Urinary bladder (tissue), 4 donors: Measurements from ENCODE around the gene MELK. TPM values are rescaled to one million over a fixed set of nuclear protein-coding genes. Genes with fewer than 3 reads are reported as not detected.
"Not testable (repeated sequence)": the region's sequence is repeated elsewhere in the genome, so short reads cannot be mapped to it uniquely, and the experiment has no call there.

Experiments used
- DNase-seq: peaks from one replicate; pipeline ENCODE4 v3.0.0-alpha.2; 2015; ENCODE audit errors: extremely low spot score
- H3K27ac ChIP-seq: one replicate; pipeline ENCODE4 v1.5.1; 2013; ENCODE audit warnings: low read depth, mild to moderate bottlenecking, moderate library complexity
- H3K36me3 ChIP-seq: one replicate; pipeline ENCODE4 v1.6.1; 2013; ENCODE audit warnings: mild to moderate bottlenecking, moderate library complexity; ENCODE audit not compliant: insufficient read depth
- H3K4me1 ChIP-seq: one replicate; pipeline ENCODE4 v1.6.1; 2013; ENCODE audit warnings: mild to moderate bottlenecking, moderate library complexity; ENCODE audit not compliant: insufficient read depth
- H3K4me3 ChIP-seq: one replicate; pipeline ENCODE4 v1.5.1; 2013; ENCODE audit warnings: low read depth, low read length
- WGBS: extraction: QIAGEN DNeasy Blood & Tissue Kit; methylation state at CpG from one replicate; pipeline ENCODE4 v1.1.7; 2013; 5-methylcytosine and 5-hydroxymethylcytosine counted together
- polyA plus RNA-seq: library from polyadenylated mRNA; stranded (reverse); fragments of 200-250 nt; gene quantifications from one replicate; pipeline ENCODE4 v1.2.3, GENCODE V29; 2013
- total RNA-seq: library from RNA; depleted of rRNA; stranded (reverse); fragments of >200 nt; gene quantifications from one replicate; pipeline ENCODE4 v1.2.3, GENCODE V29; 2014
- donor health status: healthy with polysubstance abuse.
- donor health status: healthy.

Gene MELK
- total and polyA plus RNA-seq, 2 donors, result 0.44 to 18.9 TPM

GRCh38 chr9:36559036-36559695, 13.5 kb upstream of the MELK start:
- Histone ChIP-seq H3K27ac (no peak overlapping the region), H3K36me3 (no peaks in the 10 kb centered on the region), H3K4me3 (no peak overlapping the region), H3K4me1 (no peaks in the 10 kb centered on the region)
- 64% methylated on average over 7 of the region's 7 CpGs for WGBS
- DNase-seq, result no peak

GRCh38 chr9:36560771-36561170, 11.9 kb upstream of the MELK start:
- H3K36me3 ChIP-seq, result no peaks in the 10 kb centered on the region
- WGBS, result 49% methylated on average over 2 of the region's 2 CpGs
- no peak overlapping the region for H3K4me3 ChIP-seq
- no peak overlapping the region for H3K27ac ChIP-seq
- DNase-seq, result no peak
- no peaks in the 10 kb centered on the region for H3K4me1 ChIP-seq

- not testable (repeated sequence) for DNase-seq, H3K4me1 ChIP-seq, H3K36me3 ChIP-seq, H3K4me3 ChIP-seq, H3K27ac ChIP-seq
- WGBS, result 87% methylated on average over 11 of the region's 11 CpGs
Observed at GRCh38 chr9:36562801-36563200, 9.9 kb upstream of the MELK start.

- no peak overlapping the region for H3K27ac ChIP-seq
Observed at GRCh38 chr9:36566813-36567221, 5.9 kb upstream of the MELK start.

GRCh38 chr9:36568681-36569080, 4.0 kb upstream of the MELK start:
- not testable (repeated sequence) for H3K4me1 ChIP-seq, H3K36me3 ChIP-seq, H3K27ac ChIP-seq, H3K4me3 ChIP-seq, DNase-seq
- 86% methylated on average over 4 of the region's 4 CpGs for WGBS

More at GRCh38 chr9:36566813-36567221, 5.9 kb upstream of the MELK start:
- Histone ChIP-seq H3K4me1 (no peaks in the 10 kb centered on the region), H3K36me3 (peaks cover 3% of the 10 kb centered on the region), H3K4me3 (no peak overlapping the region)
- 62% methylated on average over 8 of the region's 8 CpGs for WGBS
- no peak for DNase-seq

GRCh38 chr9:36571333-36571732, 1.4 kb upstream of the MELK start:
- WGBS, result 85% methylated on average over 2 of the region's 2 CpGs
- peaks cover 3% of the 10 kb centered on the region for H3K36me3 ChIP-seq
- no peak overlapping the region for H3K27ac ChIP-seq
- no peak for DNase-seq
- H3K4me1 ChIP-seq, result no peaks in the 10 kb centered on the region
- no peak overlapping the region for H3K4me3 ChIP-seq

GRCh38 chr9:36574045-36574444, 1.4 kb downstream of the MELK start:
- not testable (repeated sequence) for H3K4me3 ChIP-seq, H3K36me3 ChIP-seq, DNase-seq, H3K4me1 ChIP-seq, H3K27ac ChIP-seq
- WGBS, result 84% methylated on average over 8 of the region's 8 CpGs

DNA sequence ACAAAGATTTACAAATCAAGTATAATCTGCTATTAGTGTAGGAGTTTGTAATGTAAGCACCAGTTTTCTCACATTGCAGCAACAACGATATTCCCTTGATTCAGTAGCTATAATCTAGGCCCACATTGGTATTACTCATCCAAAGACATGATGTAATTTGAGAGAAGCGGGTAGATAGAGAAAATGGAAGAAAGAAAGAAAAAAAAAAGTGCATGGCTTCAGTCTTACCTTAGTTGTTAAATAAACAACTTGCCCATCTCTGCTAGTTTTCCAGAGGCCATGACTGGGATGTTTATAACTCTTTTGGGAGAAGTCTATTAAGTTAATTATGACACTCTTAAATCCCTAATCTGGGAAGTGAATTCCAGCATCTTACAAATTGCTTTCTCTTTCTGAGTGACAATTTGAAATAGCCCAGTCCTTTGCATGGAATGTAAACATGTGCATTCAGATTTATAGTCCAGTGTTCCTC, 2.8 kb downstream of the MELK start:
- no peak overlapping the region for H3K4me3 ChIP-seq
- WGBS, result 37% methylated on average over 2 of the region's 2 CpGs
- no peaks in the 10 kb centered on the region for H3K36me3 ChIP-seq
- no peaks in the 10 kb centered on the region for H3K4me1 ChIP-seq
- H3K27ac ChIP-seq, result no peak overlapping the region
- no peak for DNase-seq

- Histone ChIP-seq H3K27ac (no peak overlapping the region), H3K4me1 (no peaks in the 10 kb centered on the region), H3K36me3 (no peaks in the 10 kb centered on the region), H3K4me3 (no peak overlapping the region)
- 96% methylated on average over 3 of the region's 3 CpGs for WGBS
- no peak for DNase-seq
Observed at GRCh38 chr9:36576866-36577265, 4.2 kb downstream of the MELK start.

DNA sequence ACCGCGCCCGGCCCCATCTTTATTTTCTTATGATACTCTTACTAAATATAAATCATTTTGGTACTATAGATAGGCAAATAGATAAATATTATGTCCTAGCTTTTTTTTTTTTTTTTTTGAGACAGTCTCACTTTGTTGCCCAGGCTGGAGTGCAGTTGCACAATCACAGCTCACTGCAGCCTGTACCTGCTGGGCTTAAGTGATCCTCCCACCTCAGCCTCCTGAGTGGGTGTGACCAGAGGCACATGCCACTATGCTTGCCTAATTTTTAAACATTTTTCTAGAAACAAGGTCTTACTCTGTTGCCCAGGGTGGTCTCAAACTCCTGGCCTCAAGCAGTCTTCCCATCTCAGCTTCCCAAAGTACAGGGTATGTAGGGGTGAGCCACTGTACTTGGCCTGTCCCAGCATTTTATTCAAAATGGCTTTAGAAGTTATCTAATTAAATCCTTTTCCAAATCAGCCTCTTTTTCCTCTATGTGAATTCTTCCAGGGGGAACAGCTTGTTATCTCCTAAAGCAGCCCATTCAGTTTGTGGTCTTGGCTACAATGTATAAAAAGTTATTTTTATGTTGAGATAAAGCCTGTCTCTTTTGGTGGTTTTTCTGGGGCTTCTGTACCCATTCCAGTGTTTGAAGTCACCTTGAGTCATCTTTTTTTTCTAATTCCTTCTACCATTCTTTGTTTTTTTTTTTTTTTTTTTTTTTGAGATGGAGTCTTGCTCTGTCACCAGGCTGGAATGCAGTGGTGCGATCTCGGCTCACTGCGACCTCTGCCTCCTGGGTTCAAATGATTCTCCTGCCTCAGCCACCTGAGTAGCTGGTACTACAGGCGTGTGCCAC, 12.1 kb downstream of the MELK start:
- Histone ChIP-seq H3K4me1 (no peaks in the 10 kb centered on the region), H3K27ac (no peak overlapping the region), H3K36me3 (no peaks in the 10 kb centered on the region), H3K4me3 (no peak overlapping the region)
- 94% methylated on average over 7 of the region's 7 CpGs for WGBS
- DNase-seq, result no peak

- Histone ChIP-seq H3K4me3 (no peak overlapping the region), H3K36me3 (no peaks in the 10 kb centered on the region), H3K4me1 (no peaks in the 10 kb centered on the region), H3K27ac (no peak overlapping the region)
- 93% methylated on average over 1 of the region's 1 CpG for WGBS
- no peak for DNase-seq
Observed at GRCh38 chr9:36590231-36590630, 17.5 kb downstream of the MELK start.

DNA sequence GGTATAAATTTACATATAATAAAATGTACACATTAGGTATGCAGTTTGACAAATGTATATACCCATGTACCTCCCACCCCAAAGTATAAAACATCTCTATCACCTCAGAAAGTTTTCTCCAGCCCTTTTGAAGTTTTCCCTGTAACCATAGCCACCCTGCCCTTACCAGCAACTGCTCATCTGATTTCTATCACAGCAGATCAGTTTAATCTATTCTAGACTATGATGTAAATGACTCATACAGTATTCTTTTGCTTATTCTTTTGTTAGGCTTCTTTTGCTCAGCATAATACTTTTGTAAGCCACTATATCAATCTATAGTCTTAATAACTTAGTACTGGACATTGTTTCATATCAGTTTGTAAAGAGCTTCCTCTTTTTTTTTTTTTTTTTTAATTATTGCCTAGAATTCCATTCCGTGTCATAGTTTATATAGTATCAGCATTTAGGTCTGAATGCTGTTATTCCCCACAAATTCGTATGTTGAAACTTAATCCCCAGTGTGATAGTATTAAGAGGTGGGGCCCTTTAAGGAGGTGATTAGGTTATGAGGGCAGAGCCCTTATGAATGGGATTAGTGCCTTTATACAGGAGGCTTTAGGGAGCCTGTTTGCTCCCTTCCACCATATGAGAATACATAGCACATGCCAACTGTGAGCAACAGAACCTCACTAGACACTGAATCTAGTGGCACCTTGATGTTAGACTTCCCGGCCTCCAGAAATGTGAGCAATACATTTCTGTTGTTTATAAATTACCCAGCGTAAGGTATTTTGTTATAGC, 20.3 kb downstream of the MELK start:
- whole genome bisulfite sequencing, result 91% methylated on average over 4 of the region's 4 CpGs
- no peak for DNase-seq
- Histone ChIP-seq H3K4me3 (no peak overlapping the region), H3K36me3 (no peaks in the 10 kb centered on the region), H3K4me1 (no peaks in the 10 kb centered on the region), H3K27ac (no peak overlapping the region)

DNA sequence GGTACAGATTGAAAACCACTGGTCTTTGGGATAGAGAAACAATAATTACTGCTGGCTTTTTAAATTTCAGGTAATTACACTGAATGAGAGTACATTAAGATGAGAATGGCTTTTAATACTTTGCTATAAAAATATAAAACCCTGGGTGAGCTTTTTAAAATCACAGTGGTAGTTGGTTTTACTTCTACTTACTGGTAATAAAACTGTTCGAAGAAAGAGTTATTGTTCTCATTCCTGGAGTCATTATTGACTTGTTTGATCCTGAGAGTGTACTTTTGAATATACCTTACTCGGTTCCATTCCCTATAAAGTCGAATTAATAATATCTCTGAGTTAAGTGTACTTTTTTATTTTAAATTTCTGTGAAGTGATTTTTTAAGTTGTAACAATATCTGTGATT, 21.5 kb downstream of the MELK start:
- Histone ChIP-seq H3K36me3 (no peaks in the 10 kb centered on the region), H3K4me3 (no peak overlapping the region), H3K4me1 (no peaks in the 10 kb centered on the region), H3K27ac (no peak overlapping the region)
- DNase-seq, result no peak
- 91% methylated on average over 3 of the region's 3 CpGs for WGBS
